Stimulated activated memory B cell treated with anti-CD40 and anti-IgM and Interleukin-4, amounts not matched to agents 10 μg/mL and 1 μg/mL and 100 μg/mL, for 72 hours (primary cell): ENCODE results near the gene PTTG1IP.

Source experiments
- ATAC-seq: fragments of 150-1000 bp; cut with Tn5 transposase; 2 replicates; pipeline ENCODE4 v1.10.0; 2021
- H3K27ac Mint-ChIP-seq: one replicate; pipeline ENCODE4 v1.8.0; 2022; ENCODE audit warnings: mild to moderate bottlenecking, mixed read lengths
- H3K27me3 Mint-ChIP-seq: one replicate; pipeline ENCODE4 v1.8.0; 2022; ENCODE audit warnings: mixed read lengths
- H3K36me3 Mint-ChIP-seq: one replicate; pipeline ENCODE4 v1.8.0; 2022; ENCODE audit warnings: mixed read lengths
- H3K4me1 Mint-ChIP-seq: one replicate; pipeline ENCODE4 v1.8.0; 2022; ENCODE audit warnings: mixed read lengths
- H3K4me3 Mint-ChIP-seq: one replicate; pipeline ENCODE4 v1.8.0; 2022; ENCODE audit warnings: mild to moderate bottlenecking, moderate library complexity, mixed read lengths
- H3K9me3 Mint-ChIP-seq: one replicate; pipeline ENCODE4 v1.8.0; 2022; ENCODE audit warnings: mixed read lengths

The PTTG1IP gene

GRCh38 chr21:44853601-44854390, 19.7 kb downstream of the PTTG1IP start:
- Mint-ChIP-seq H3K36me3 (peaks cover 51% of the 10 kb centered on the region), H3K4me1 (no peaks in the 10 kb centered on the region), H3K9me3 (no peaks in the 10 kb centered on the region), H3K27ac (no peak overlapping the region), H3K27me3 (no peaks in the 10 kb centered on the region), H3K4me3 (no peak overlapping the region)
- no peak for ATAC-seq

- peaks cover 10% of the 10 kb centered on the region for H3K4me1 Mint-ChIP-seq
- H3K4me3 Mint-ChIP-seq = no peak overlapping the region
- H3K27ac Mint-ChIP-seq = no peak overlapping the region
- no peak for ATAC-seq
- H3K27me3 Mint-ChIP-seq = no peaks in the 10 kb centered on the region
- H3K36me3 Mint-ChIP-seq = peaks cover 45% of the 10 kb centered on the region
- no peaks in the 10 kb centered on the region for H3K9me3 Mint-ChIP-seq
Measured at GRCh38 chr21:44850905-44851657, 22.4 kb downstream of the PTTG1IP start.

- peaks cover 39% of the 10 kb centered on the region for H3K36me3 Mint-ChIP-seq
Measured at GRCh38 chr21:44850208-44850800, 23.2 kb downstream of the PTTG1IP start.

GRCh38 chr21:44849616-44850130, 23.8 kb downstream of the PTTG1IP start:
- Mint-ChIP-seq H3K4me1 (peaks cover 13% of the 10 kb centered on the region), H3K27me3 (peaks cover 9% of the 10 kb centered on the region), H3K27ac (no peak overlapping the region), H3K36me3 (peaks cover 32% of the 10 kb centered on the region), H3K4me3 (no peak overlapping the region), H3K9me3 (no peaks in the 10 kb centered on the region)
- ATAC-seq = no peak

More at GRCh38 chr21:44850208-44850800, 23.2 kb downstream of the PTTG1IP start:
- Mint-ChIP-seq H3K9me3 (no peaks in the 10 kb centered on the region), H3K4me1 (peaks cover 12% of the 10 kb centered on the region), H3K27ac (no peak overlapping the region), H3K27me3 (peaks cover 3% of the 10 kb centered on the region), H3K4me3 (no peak overlapping the region)
- no peak for ATAC-seq

GRCh38 chr21:44848821-44849521, 24.5 kb downstream of the PTTG1IP start:
- no peak overlapping the region for H3K27ac Mint-ChIP-seq
- ATAC-seq = no peak
- H3K36me3 Mint-ChIP-seq = peaks cover 25% of the 10 kb centered on the region

GRCh38 chr21:44847261-44848056, 26.0 kb downstream of the PTTG1IP start:
- H3K36me3 Mint-ChIP-seq = peaks cover 18% of the 10 kb centered on the region
- H3K4me1 Mint-ChIP-seq = peaks cover 17% of the 10 kb centered on the region
- H3K27me3 Mint-ChIP-seq = peaks cover 31% of the 10 kb centered on the region
- H3K9me3 Mint-ChIP-seq = no peaks in the 10 kb centered on the region
- no peak for ATAC-seq
- no peak overlapping the region for H3K4me3 Mint-ChIP-seq
- no peak overlapping the region for H3K27ac Mint-ChIP-seq

More at GRCh38 chr21:44848821-44849521, 24.5 kb downstream of the PTTG1IP start:
- peaks cover 16% of the 10 kb centered on the region for H3K27me3 Mint-ChIP-seq
- no peaks in the 10 kb centered on the region for H3K9me3 Mint-ChIP-seq
- peaks cover 17% of the 10 kb centered on the region for H3K4me1 Mint-ChIP-seq
- no peak overlapping the region for H3K4me3 Mint-ChIP-seq

- peaks cover 39% of the 10 kb centered on the region for H3K27me3 Mint-ChIP-seq
- H3K4me3 Mint-ChIP-seq = peak overlapping the region; percentile 53
- peak; percentile 75 for ATAC-seq
- H3K27ac Mint-ChIP-seq = peak overlapping the region; percentile 52
- H3K36me3 Mint-ChIP-seq = peaks cover 18% of the 10 kb centered on the region
- peaks cover 17% of the 10 kb centered on the region for H3K4me1 Mint-ChIP-seq
- H3K9me3 Mint-ChIP-seq = no peaks in the 10 kb centered on the region
Measured at GRCh38 chr21:44846485-44847260, 26.8 kb downstream of the PTTG1IP start.

- Mint-ChIP-seq H3K9me3 (no peaks in the 10 kb centered on the region), H3K27ac (peak overlapping the region; percentile 52)
- no peak for ATAC-seq
Measured at GRCh38 chr21:44846224-44846484, 27.3 kb downstream of the PTTG1IP start.

GRCh38 chr21:44845418-44846223, 27.9 kb downstream of the PTTG1IP start:
- Mint-ChIP-seq H3K27me3 (peaks cover 50% of the 10 kb centered on the region), H3K36me3 (peaks cover 10% of the 10 kb centered on the region), H3K4me1 (peaks cover 17% of the 10 kb centered on the region), H3K27ac (peak overlapping the region; percentile 52), H3K4me3 (peak overlapping the region; percentile 53), H3K9me3 (no peaks in the 10 kb centered on the region)
- peak; percentile 74 for ATAC-seq

More at GRCh38 chr21:44846224-44846484, 27.3 kb downstream of the PTTG1IP start:
- H3K4me1 Mint-ChIP-seq = peaks cover 17% of the 10 kb centered on the region
- peak overlapping the region; percentile 53 for H3K4me3 Mint-ChIP-seq
- peaks cover 15% of the 10 kb centered on the region for H3K36me3 Mint-ChIP-seq
- H3K27me3 Mint-ChIP-seq = peaks cover 44% of the 10 kb centered on the region

GRCh38 chr21:44844256-44844655, 29.2 kb downstream of the PTTG1IP start:
- H3K27ac Mint-ChIP-seq = no peak overlapping the region
- H3K4me1 Mint-ChIP-seq = peaks cover 17% of the 10 kb centered on the region
- ATAC-seq = no peak
- no peak overlapping the region for H3K4me3 Mint-ChIP-seq
- H3K36me3 Mint-ChIP-seq = peaks cover 7% of the 10 kb centered on the region
- no peaks in the 10 kb centered on the region for H3K9me3 Mint-ChIP-seq
- H3K27me3 Mint-ChIP-seq = peaks cover 63% of the 10 kb centered on the region

GRCh38 chr21:44842721-44843445, 30.6 kb downstream of the PTTG1IP start:
- no peaks in the 10 kb centered on the region for H3K36me3 Mint-ChIP-seq
- no peak for ATAC-seq
- no peak overlapping the region for H3K4me3 Mint-ChIP-seq
- H3K27ac Mint-ChIP-seq = no peak overlapping the region
- peaks cover 74% of the 10 kb centered on the region for H3K27me3 Mint-ChIP-seq
- H3K4me1 Mint-ChIP-seq = peaks cover 23% of the 10 kb centered on the region
- no peaks in the 10 kb centered on the region for H3K9me3 Mint-ChIP-seq

GRCh38 chr21:44842087-44842486, 31.4 kb downstream of the PTTG1IP start:
- Mint-ChIP-seq H3K4me3 (no peak overlapping the region), H3K4me1 (peaks cover 28% of the 10 kb centered on the region), H3K27me3 (peaks cover 82% of the 10 kb centered on the region), H3K9me3 (no peaks in the 10 kb centered on the region), H3K36me3 (no peaks in the 10 kb centered on the region), H3K27ac (no peak overlapping the region)
- ATAC-seq = no peak
